Lung (tissue), 12 donors: ENCODE measurements around the gene CRMP1. TPM values are rescaled to one million over a fixed set of nuclear protein-coding genes. Genes with fewer than 3 reads are reported as not detected.
A peak's percentile ranks its signal among the peaks of the same experiment; 100 is the strongest.

Experiments used
- ATAC-seq: fragments of 200-7000 bp; cut with Tn5 transposase; one replicate; pipeline ENCODE4 v1.9.1; 2020; ENCODE audit warnings: moderate number of reproducible peaks; ENCODE audit not compliant: insufficient read depth, low FRiP score
- DNase-seq, 3 donors: peaks; one replicate each; pipeline ENCODE4 v3.0.0-alpha.2; 2013 to 2017
- H3K27ac ChIP-seq, 2 donors: one replicate each; pipeline ENCODE4 v1.5.1; 2013; ENCODE audit warnings: mild to moderate bottlenecking in 2 of 2, moderate library complexity in 2 of 2, control low read depth in 1 of 2, inconsistent platforms in 1 of 2, low read depth in 1 of 2, low read length in 1 of 2
- H3K27me3 ChIP-seq, 3 donors: one replicate each; pipeline ENCODE4 v1.5.1; 2013; ENCODE audit warnings: low read length in 2 of 3; ENCODE audit not compliant: control insufficient read depth in 3 of 3, insufficient read depth in 3 of 3
- H3K36me3 ChIP-seq, 4 donors: one replicate each; pipeline ENCODE4 v1.5.1; 2013; ENCODE audit warnings: low read length in 4 of 4, mild to moderate bottlenecking in 1 of 4, moderate library complexity in 1 of 4; ENCODE audit not compliant: control insufficient read depth in 4 of 4, insufficient read depth in 4 of 4
- H3K4me1 ChIP-seq, 5 donors: one replicate each; pipeline ENCODE4 v1.5.1; 2013; ENCODE audit warnings: low read length in 5 of 5, mild to moderate bottlenecking in 2 of 5, moderate library complexity in 1 of 5; ENCODE audit not compliant: control insufficient read depth in 5 of 5, insufficient read depth in 5 of 5
- H3K4me3 ChIP-seq: one replicate; pipeline ENCODE4 v1.5.1; 2013; ENCODE audit warnings: mild to moderate bottlenecking, control low read depth, moderate library complexity
- H3K9ac ChIP-seq, 2 donors: one replicate each; pipeline ENCODE4 v1.5.1; 2013; ENCODE audit warnings: low read length in 2 of 2, control low read depth in 1 of 2; ENCODE audit not compliant: insufficient read depth in 1 of 2
- H3K9me3 ChIP-seq, 4 donors: one replicate each; pipeline ENCODE4 v1.5.1; 2013; ENCODE audit warnings: low read length in 3 of 4, mild to moderate bottlenecking in 1 of 4, moderate library complexity in 1 of 4; ENCODE audit not compliant: control insufficient read depth in 4 of 4, insufficient read depth in 3 of 4
- CTCF ChIP-seq: IDR thresholded peaks from 2 replicates; pipeline ENCODE4 v1.5.1; 2012; ENCODE audit warnings: mild to moderate bottlenecking; ENCODE audit errors: control extremely low read depth, extremely low read depth
- WGBS, 2 donors: extraction: QIAGEN DNeasy Blood & Tissue Kit; methylation state at CpG; one replicate each; pipeline ENCODE4 v1.1.7; 2013; 5-methylcytosine and 5-hydroxymethylcytosine counted together
- polyA plus RNA-seq, 2 donors: library from polyadenylated mRNA; stranded (reverse); fragments of 200-250 nt; gene quantifications; one replicate each; pipeline ENCODE4 v1.2.1, GENCODE V29; 2013
- total RNA-seq, 2 donors: library from RNA; depleted of rRNA in 1 of 2; stranded (reverse); fragments of >200 nt in 1 of 2; gene quantifications; one replicate each; pipeline ENCODE4 v1.2.1, GENCODE V29; 2014 to 2021
- donor health status: control.
- donor health status: control.
- donor health status: Bipolar disorder and iron deficiency.
- donor health status: healthy.
- donor health status: DM: yes; HTN: yes; CAD: no.

The CRMP1 gene
- total and polyA plus RNA-seq, 4 donors: 2.1 to 24.4 (median 4.6) TPM

- no peaks in the 10 kb centered on the region for H3K9me3 ChIP-seq
- ATAC-seq: no peak
Observed at GRCh38 chr4:5828005-5828391, 64.9 kb downstream of the CRMP1 start.

GRCh38 chr4:5827108-5828004, 65.5 kb downstream of the CRMP1 start:
- Histone ChIP-seq H3K36me3 (peaks cover 0 to 33% (median 11%) of the 10 kb centered on the region in 4 donors), H3K27ac (no peak overlapping the region), H3K9ac (no peak overlapping the region), H3K9me3 (no peaks in the 10 kb centered on the region), H3K4me1 (peaks cover 0 to 14% (median 0%) of the 10 kb centered on the region in 5 donors), H3K27me3 (no peaks in the 10 kb centered on the region), H3K4me3 (no peak overlapping the region)
- no peak for TF ChIP-seq CTCF
- 53 to 61% methylated on average over 19 of the region's 19 CpGs for whole genome bisulfite sequencing, 2 donors
- DNase-seq: peak in 2 of 3 donors; percentile 22 to 29
- ATAC-seq: no peak

More at GRCh38 chr4:5828005-5828391, 64.9 kb downstream of the CRMP1 start:
- WGBS, 2 donors: 76 to 77% methylated on average over 11 of the region's 11 CpGs
- no peak for TF ChIP-seq CTCF
- no peak for DNase-seq
- H3K4me3 ChIP-seq: no peak overlapping the region
- H3K4me1 ChIP-seq: peaks cover 0 to 14% (median 0%) of the 10 kb centered on the region in 5 donors
- no peak overlapping the region for H3K9ac ChIP-seq
- no peak overlapping the region for H3K27ac ChIP-seq
- H3K27me3 ChIP-seq: no peaks in the 10 kb centered on the region
- peaks cover 0 to 34% (median 9%) of the 10 kb centered on the region in 4 donors for H3K36me3 ChIP-seq

GRCh38 chr4:5826437-5827107, 66.3 kb downstream of the CRMP1 start:
- 36 to 51% methylated on average over 5 of the region's 5 CpGs for WGBS, 2 donors
- H3K4me1 ChIP-seq: peaks cover 0 to 14% (median 0%) of the 10 kb centered on the region in 5 donors
- no peaks in the 10 kb centered on the region for H3K27me3 ChIP-seq
- no peak overlapping the region for H3K4me3 ChIP-seq
- no peak overlapping the region for H3K27ac ChIP-seq
- no peak overlapping the region for H3K9ac ChIP-seq
- peaks cover 0 to 36% (median 12%) of the 10 kb centered on the region in 4 donors for H3K36me3 ChIP-seq
- no peak for TF ChIP-seq CTCF
- H3K9me3 ChIP-seq: no peaks in the 10 kb centered on the region
- no peak for ATAC-seq
- DNase-seq: no peak
